Gastroesophageal sphincter (tissue), 4 donors: ENCODE measurements around the gene BLOC1S3. TPM values are rescaled to one million over a fixed set of nuclear protein-coding genes. Genes with fewer than 3 reads are reported as not detected.

Experiments used
- ATAC-seq: fragments of 150-250 bp; one replicate; pipeline ENCODE4 v1.9.1; 2016; ENCODE audit warnings: mild to moderate bottlenecking, moderate library complexity
- H3K27ac ChIP-seq, 4 donors: fragments of 200-600 bp; sonication (generic) in 3 of 4; 1 replicate in 3 of 4; 2 replicates in 1 of 4; pipeline ENCODE4 v1.5.1; 2016 to 2019
- H3K27me3 ChIP-seq: fragments of 200-600 bp; sonication (generic); one replicate; pipeline ENCODE4 v1.5.1; 2019
- H3K36me3 ChIP-seq, 2 donors: fragments of 200-600 bp; sonication (generic); one replicate each; pipeline ENCODE4 v1.5.1; 2019; ENCODE audit warnings: control low read depth in 1 of 2
- H3K4me1 ChIP-seq, 3 donors: fragments of 200-600 bp; sonication (generic); 1 replicate in 2 of 3; 2 replicates in 1 of 3; pipeline ENCODE4 v1.5.1; 2016 to 2019; ENCODE audit warnings: control low read depth in 2 of 3
- H3K4me3 ChIP-seq, 2 donors: fragments of 200-600 bp; sonication (generic); one replicate each; pipeline ENCODE4 v1.5.1; 2019; ENCODE audit warnings: mild to moderate bottlenecking in 1 of 2, moderate library complexity in 1 of 2
- H3K9me3 ChIP-seq, 3 donors: fragments of 200-600 bp; sonication (generic); one replicate each; pipeline ENCODE4 v1.5.1; 2017 to 2019; ENCODE audit warnings: control low read depth in 2 of 3
- EP300 ChIP-seq: sonication (generic); formaldehyde crosslinking; IDR thresholded peaks from one replicate; pipeline ENCODE4 v1.6.1; 2017; ENCODE audit warnings: antibody characterized with exemption, mild to moderate bottlenecking
- POLR2A ChIP-seq, 2 donors: fragments of 450-650 bp; IDR thresholded peaks; one replicate each; pipeline ENCODE4 v1.6.1; 2017; ENCODE audit warnings: antibody characterized with exemption in 2 of 2, mild to moderate bottlenecking in 2 of 2, moderate library complexity in 1 of 2
- POLR2AphosphoS5 ChIP-seq: sonication (generic); formaldehyde crosslinking; IDR thresholded peaks from one replicate; pipeline ENCODE4 v1.6.1; 2017; ENCODE audit warnings: antibody characterized with exemption
- WGBS, 2 donors: methylation state at CpG; one replicate each; pipeline ENCODE4 v1.1.5; 2018; ENCODE audit warnings: low coverage in 1 of 2; 5-methylcytosine and 5-hydroxymethylcytosine counted together
- total RNA-seq, 4 donors: library from RNA; depleted of rRNA; stranded (reverse); fragments of >200 nt; gene quantifications; one replicate each; pipeline ENCODE4 v1.1.0, GENCODE V29; 2016
- TF ChIP-seq, protein P1 (sequence below), 4 experiments: fragments of 200-600 bp in 2 of 4; fragments of 450-650 bp in 2 of 4; sonication (generic) in 1 of 4; IDR thresholded peaks; one replicate each; pipeline ENCODE4 v1.5.1; 2017 to 2019; ENCODE audit warnings: antibody characterized with exemption in 4 of 4, mild to moderate bottlenecking in 2 of 4, moderate library complexity in 2 of 4

The BLOC1S3 gene
- total RNA-seq, 4 donors from 2014 or later = 5.0 to 17.0 (median 7.8) TPM

- 96 to 97% methylated on average over 4 to 6 of the region's 24 CpGs for WGBS, 2 donors
- H3K27me3 ChIP-seq = no peaks in the 10 kb centered on the region
- H3K9me3 ChIP-seq = no peaks in the 10 kb centered on the region
- H3K4me3 ChIP-seq = no peak overlapping the region
- peaks cover 0 to 53% of the 10 kb centered on the region in 2 donors for H3K36me3 ChIP-seq
- peaks cover 0 to 29% (median 11%) of the 10 kb centered on the region in 3 donors for H3K4me1 ChIP-seq
- TF ChIP-seq, protein P1, sequence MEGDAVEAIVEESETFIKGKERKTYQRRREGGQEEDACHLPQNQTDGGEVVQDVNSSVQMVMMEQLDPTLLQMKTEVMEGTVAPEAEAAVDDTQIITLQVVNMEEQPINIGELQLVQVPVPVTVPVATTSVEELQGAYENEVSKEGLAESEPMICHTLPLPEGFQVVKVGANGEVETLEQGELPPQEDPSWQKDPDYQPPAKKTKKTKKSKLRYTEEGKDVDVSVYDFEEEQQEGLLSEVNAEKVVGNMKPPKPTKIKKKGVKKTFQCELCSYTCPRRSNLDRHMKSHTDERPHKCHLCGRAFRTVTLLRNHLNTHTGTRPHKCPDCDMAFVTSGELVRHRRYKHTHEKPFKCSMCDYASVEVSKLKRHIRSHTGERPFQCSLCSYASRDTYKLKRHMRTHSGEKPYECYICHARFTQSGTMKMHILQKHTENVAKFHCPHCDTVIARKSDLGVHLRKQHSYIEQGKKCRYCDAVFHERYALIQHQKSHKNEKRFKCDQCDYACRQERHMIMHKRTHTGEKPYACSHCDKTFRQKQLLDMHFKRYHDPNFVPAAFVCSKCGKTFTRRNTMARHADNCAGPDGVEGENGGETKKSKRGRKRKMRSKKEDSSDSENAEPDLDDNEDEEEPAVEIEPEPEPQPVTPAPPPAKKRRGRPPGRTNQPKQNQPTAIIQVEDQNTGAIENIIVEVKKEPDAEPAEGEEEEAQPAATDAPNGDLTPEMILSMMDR (IDR thresholded peaks at IDR 0.05) = no peak
- no peak for TF ChIP-seq POLR2A (IDR thresholded peaks at IDR 0.05)
- TF ChIP-seq EP300 = no peak
- no peak for TF ChIP-seq POLR2AphosphoS5
- H3K27ac ChIP-seq = no peak overlapping the region
- ATAC-seq = no peak
Measured at GRCh38 chr19:45139286-45140143, 39.1 kb upstream of the BLOC1S3 start.

DNA sequence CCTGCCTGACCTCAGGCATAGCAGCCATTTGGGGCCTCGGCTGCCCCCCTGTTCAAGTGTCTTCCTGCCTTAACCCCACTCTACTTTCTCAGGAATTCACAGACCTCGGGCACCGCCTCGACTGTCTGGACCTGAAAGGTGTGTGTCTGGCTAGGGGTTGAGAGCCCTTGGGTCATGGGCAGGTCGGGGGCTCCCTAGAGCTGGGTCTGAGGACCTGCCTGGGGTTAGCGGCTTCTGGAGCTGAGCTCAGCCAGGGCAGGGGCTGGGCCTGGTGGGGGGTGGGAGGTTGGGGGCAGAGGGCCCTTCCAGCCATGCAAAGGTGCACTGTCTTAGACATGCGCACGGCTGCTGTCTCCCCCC, 38.5 kb upstream of the BLOC1S3 start:
- WGBS, 2 donors = 100% methylated on average over 1 of the region's 8 CpGs; no CpG with 5 or more reads in 1 of the 2 donors
- peaks cover 0 to 29% (median 11%) of the 10 kb centered on the region in 3 donors for H3K4me1 ChIP-seq
- ATAC-seq = no peak
- no peaks in the 10 kb centered on the region for H3K9me3 ChIP-seq
- H3K27me3 ChIP-seq = no peaks in the 10 kb centered on the region
- H3K4me3 ChIP-seq = no peak overlapping the region
- H3K36me3 ChIP-seq = peaks cover 0 to 59% of the 10 kb centered on the region in 2 donors
- TF ChIP-seq POLR2A (IDR thresholded peaks at IDR 0.05) (no peak), POLR2AphosphoS5 (no peak), EP300 (no peak)
- TF ChIP-seq, protein P1 (IDR thresholded peaks at IDR 0.05) = no peak
- no peak overlapping the region for H3K27ac ChIP-seq

DNA sequence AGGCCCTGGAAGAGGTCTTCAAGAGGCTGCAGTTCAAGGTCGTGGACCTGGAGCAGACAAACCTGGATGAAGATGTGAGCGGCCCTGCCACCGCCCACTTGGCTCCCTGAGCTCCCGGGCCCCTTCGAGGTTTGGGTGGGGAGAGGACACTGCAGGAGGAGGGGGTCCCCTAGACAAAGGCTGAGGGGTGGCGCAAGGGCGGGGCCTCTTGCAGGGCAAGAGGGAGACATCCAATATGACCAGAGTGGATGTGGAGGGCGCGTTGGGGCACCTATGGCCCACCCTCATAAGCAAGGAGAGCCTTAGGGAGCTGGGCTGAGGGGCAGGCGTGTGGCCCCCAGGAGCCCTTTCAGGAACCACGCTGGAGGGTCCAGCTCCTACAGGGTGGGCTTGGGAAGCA, 38.1 kb upstream of the BLOC1S3 start:
- TF ChIP-seq POLR2AphosphoS5 = no peak
- no peak for TF ChIP-seq POLR2A (IDR thresholded peaks at IDR 0.05)
- TF ChIP-seq, protein P1 (IDR thresholded peaks at IDR 0.05) = no peak
- TF ChIP-seq EP300 = no peak
- Histone ChIP-seq H3K4me1 (peaks cover 0 to 29% (median 11%) of the 10 kb centered on the region in 3 donors), H3K9me3 (no peaks in the 10 kb centered on the region), H3K36me3 (peaks cover 0 to 63% of the 10 kb centered on the region in 2 donors), H3K27ac (no peak overlapping the region), H3K4me3 (no peak overlapping the region), H3K27me3 (no peaks in the 10 kb centered on the region)
- WGBS, 2 donors = 100% methylated on average over 3 of the region's 11 CpGs; no CpG with 5 or more reads in 1 of the 2 donors
- no peak for ATAC-seq

DNA sequence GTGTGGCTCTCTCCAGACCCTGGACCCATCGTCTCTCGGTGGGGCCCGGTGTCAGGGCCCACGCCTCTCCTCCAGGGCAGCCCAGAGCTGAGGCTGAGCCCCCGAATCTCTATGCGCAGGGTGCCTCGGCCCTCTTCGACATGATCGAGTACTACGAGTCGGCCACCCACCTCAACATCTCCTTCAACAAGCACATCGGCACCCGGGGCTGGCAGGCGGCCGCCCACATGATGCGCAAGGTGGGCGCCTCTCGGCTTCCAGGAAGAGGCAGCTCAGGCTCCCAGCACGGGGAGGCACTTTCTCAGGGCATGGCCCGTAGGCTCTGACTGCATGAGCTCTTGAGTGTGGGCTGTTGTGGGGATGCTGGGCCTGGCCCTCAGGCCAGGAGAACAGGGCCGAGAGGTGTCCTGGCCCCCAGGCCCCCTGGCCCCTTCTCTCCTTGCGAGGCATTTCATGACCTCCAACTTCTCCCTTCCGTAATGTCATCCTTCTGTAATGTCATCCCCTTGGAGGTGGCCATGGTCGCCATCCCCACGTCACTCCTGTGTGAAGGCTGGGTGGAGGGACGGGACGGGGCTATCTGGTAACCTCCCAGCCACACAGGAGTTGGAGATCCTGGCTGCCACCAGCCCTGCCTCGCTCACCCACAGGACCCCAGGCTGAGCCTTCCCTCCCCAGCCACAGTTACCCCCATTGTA, 37.2 kb upstream of the BLOC1S3 start:
- 88% methylated on average over 5 of the region's 28 CpGs; no CpG with 5 or more reads in 1 of the 2 donors for WGBS, 2 donors
- Histone ChIP-seq H3K4me3 (no peak overlapping the region), H3K36me3 (peaks cover 0 to 71% of the 10 kb centered on the region in 2 donors), H3K27me3 (no peaks in the 10 kb centered on the region), H3K4me1 (peaks cover 0 to 21% (median 11%) of the 10 kb centered on the region in 3 donors), H3K9me3 (no peaks in the 10 kb centered on the region), H3K27ac (no peak overlapping the region)
- no peak for ATAC-seq
- TF ChIP-seq POLR2A (IDR thresholded peaks at IDR 0.05) (no peak), EP300 (no peak), POLR2AphosphoS5 (no peak)
- TF ChIP-seq, protein P1 (IDR thresholded peaks at IDR 0.05) = no peak
